ENCODE measurements around the gene DNAJB2.
"Not testable (repeated sequence)": the region's sequence is repeated elsewhere in the genome, so short reads cannot be mapped to it uniquely, and the experiment has no call there.

Gene DNAJB2

DNA sequence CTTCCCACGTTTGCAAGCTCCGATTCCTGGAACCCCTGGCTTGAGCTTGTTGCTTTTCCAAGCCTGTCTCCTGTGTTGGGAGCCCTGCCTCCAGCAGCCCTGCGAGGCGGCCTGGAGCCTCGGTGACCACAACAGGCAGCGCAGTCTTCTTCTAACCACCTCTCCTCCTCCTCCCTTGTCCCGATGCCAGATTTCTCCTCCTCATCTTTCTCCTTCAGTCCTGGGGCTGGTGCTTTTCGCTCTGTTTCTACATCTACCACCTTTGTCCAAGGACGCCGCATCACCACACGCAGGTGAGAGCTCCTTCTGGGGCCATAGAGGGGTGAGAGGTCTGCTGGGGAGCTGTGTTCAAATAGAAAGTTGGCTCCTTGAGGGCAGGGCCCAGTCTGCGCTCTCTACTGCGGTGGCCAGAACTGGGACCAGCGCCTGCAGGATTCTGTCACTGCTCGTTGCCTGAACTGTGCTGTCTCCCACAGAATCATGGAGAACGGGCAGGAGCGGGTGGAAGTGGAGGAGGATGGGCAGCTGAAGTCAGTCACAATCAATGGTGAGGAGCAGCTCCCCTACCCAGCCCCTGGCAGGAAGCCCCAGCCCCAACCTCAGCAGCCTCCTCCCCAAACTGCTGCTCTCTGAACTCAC is 3.9 kb downstream of the DNAJB2 start:
- FAIRE-seq (no peak), DNase-seq (ENCODE audit: extremely low spot score, insufficient read length, low read depth) (no peak)

- no peak for DNase-seq (ENCODE audit: extremely low spot score, insufficient read length, low read depth)
- FAIRE-seq: no peak
These were observed 5.6 kb downstream of the DNAJB2 start for GRCh38 chr2:219284501-219285372.

- DNase-seq (ENCODE audit: extremely low spot score, insufficient read length, low read depth) (no peak), FAIRE-seq (no peak)
These were observed 6.2 kb downstream of the DNAJB2 start for GRCh38 chr2:219285373-219285735.

GRCh38 chr2:219285894-219286425 is 6.8 kb downstream of the DNAJB2 start:
- DNase-seq (ENCODE audit: extremely low spot score, insufficient read length, low read depth) (no peak), FAIRE-seq (no peak)

DNA sequence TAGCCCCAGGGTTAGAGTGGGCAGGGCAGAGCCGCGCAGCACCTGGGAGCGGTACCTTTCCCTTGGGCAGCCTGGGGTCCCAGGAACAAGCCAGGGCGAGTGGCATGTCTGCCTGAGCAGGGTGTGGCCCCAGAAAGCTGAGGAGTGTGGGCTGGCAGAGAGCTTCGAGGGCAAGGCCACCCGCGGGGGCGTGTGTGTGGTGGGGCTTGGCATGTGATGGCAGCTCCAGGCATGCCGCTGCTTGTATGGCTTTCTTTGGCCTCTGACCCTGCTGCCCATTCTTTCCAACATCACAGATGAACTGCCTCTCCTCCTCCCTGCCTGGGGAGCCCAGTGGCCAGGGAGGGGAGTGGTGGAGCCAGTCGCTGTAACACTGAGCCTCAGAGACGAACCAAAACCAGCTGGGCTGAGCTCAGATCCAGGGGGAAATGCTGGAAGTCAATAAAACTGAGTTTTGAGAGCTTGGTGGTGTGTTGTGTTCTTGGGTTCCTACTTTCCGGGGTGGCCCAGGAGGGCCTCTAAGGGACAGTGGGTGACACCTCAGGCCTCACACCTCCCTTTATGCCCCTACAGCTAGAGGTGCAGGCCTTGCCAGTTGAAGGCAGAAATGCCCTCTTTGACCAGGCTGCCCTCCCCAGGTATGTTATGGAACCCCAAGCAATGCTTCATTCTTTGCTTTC is 7.4 kb downstream of the DNAJB2 start:
- FAIRE-seq: no peak

GRCh38 chr2:219287116-219287440 is 7.9 kb downstream of the DNAJB2 start:
- not testable (repeated sequence) for DNase-seq (ENCODE audit: extremely low spot score, insufficient read length, low read depth); FAIRE-seq

More for the DNA sequence above, 7.4 kb downstream of the DNAJB2 start:
- no peak for DNase-seq (ENCODE audit: extremely low spot score, insufficient read length, low read depth)

- no peak for FAIRE-seq
- DNase-seq (ENCODE audit: extremely low spot score, insufficient read length, low read depth): no peak
These were observed 8.6 kb downstream of the DNAJB2 start for GRCh38 chr2:219287580-219288265.

- DNase-seq (ENCODE audit: extremely low spot score, insufficient read length, low read depth) (no peak), FAIRE-seq (no peak)
These were observed 10.0 kb downstream of the DNAJB2 start for GRCh38 chr2:219289195-219289536.

GRCh38 chr2:219289537-219290361 is 10.6 kb downstream of the DNAJB2 start:
- FAIRE-seq (no peak), DNase-seq (ENCODE audit: extremely low spot score, insufficient read length, low read depth) (no peak)

DNA sequence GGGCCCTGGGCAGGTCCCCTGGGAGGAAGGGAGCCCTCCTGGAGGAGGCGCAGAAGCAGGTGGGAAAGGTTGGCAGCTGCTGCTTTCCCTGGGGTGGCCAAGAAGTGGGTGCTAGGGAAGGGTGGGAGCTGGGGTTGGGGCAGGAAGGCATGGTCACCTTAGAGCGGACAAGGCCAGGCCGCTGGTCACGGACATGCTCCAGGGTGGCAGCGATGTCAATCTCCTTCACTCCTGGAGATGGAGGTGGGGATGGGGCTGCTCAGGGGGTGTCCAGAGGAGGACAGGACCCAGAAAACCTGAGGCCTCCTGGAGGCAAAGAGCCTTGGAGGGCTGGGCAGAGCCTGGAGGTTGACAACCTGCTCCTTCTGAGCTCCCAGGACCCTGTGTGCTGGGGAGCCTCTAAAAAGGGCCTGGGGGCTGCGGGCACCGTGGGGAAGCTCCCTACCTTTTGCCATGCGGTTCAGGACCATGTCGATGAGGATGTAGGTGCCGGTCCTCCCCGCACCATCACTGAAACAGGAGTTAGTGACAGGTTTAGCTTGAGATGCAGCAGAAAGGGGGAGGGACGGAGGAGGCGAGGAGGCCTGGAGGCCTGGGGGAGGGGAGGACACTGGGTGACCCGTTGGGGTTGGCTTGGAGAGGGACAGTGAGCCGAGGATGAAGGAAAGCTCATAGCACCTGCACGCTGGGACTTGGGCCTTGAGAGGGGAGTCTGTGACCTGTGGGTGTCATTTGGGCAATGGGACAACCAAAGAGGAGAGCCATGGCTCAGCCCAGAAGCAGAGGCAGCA is 11.4 kb downstream of the DNAJB2 start:
- FAIRE-seq (no peak), DNase-seq (ENCODE audit: extremely low spot score, insufficient read length, low read depth) (no peak)

GRCh38 chr2:219291394-219291793 is 12.2 kb downstream of the DNAJB2 start:
- no peak for FAIRE-seq
- DNase-seq (ENCODE audit: extremely low spot score, insufficient read length, low read depth): no peak

- FAIRE-seq (no peak), DNase-seq (ENCODE audit: extremely low spot score, insufficient read length, low read depth) (no peak)
These were observed 12.8 kb downstream of the DNAJB2 start for GRCh38 chr2:219291910-219292490.

DNA sequence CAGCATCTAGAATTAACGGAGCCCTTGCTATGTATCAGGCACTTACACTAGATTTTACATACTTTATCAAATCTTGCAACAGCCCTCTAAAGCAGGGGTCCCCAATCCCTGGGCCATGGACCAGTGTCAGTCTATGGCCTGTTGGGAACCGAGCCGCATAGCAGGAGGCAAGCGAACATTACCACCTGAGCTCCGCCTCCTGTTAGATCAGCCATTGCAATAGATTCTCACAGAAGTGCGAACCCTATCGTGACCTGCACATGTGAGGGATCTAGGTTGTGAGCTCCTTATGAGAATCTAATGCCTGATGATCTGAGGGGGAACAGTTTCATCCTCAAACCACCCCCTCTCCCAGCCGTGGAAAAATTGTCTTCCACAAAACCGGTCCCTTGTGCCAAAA is 13.4 kb downstream of the DNAJB2 start:
- FAIRE-seq (no peak), DNase-seq (ENCODE audit: extremely low spot score, insufficient read length, low read depth) (no peak)

DNA sequence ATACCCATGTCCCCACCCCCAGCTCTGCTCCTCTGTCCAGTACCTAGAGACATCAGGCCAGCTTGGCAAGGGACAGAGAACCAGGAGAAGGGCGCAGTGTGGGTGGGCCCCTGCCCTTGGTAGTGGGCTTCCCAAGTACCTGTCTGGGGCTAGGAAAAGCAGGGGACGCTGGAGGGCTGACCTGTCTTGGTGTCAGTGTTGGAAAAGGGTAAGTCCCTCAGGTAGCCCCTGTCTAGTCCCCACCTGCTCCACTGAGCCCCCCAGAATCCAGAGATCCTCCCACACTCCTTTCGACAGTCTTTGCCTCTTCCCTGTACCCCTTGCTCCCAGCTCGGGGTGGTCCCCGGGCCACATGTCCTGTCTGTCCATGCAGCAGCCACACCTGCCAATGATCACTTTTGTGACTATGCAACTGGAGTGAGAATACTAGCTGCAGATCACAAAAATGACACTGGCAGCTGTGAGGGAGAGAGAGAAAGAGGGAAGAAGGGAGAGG is 14.6 kb downstream of the DNAJB2 start:
- DNase-seq (ENCODE audit: extremely low spot score, insufficient read length, low read depth) (no peak), FAIRE-seq (no peak)

DNA sequence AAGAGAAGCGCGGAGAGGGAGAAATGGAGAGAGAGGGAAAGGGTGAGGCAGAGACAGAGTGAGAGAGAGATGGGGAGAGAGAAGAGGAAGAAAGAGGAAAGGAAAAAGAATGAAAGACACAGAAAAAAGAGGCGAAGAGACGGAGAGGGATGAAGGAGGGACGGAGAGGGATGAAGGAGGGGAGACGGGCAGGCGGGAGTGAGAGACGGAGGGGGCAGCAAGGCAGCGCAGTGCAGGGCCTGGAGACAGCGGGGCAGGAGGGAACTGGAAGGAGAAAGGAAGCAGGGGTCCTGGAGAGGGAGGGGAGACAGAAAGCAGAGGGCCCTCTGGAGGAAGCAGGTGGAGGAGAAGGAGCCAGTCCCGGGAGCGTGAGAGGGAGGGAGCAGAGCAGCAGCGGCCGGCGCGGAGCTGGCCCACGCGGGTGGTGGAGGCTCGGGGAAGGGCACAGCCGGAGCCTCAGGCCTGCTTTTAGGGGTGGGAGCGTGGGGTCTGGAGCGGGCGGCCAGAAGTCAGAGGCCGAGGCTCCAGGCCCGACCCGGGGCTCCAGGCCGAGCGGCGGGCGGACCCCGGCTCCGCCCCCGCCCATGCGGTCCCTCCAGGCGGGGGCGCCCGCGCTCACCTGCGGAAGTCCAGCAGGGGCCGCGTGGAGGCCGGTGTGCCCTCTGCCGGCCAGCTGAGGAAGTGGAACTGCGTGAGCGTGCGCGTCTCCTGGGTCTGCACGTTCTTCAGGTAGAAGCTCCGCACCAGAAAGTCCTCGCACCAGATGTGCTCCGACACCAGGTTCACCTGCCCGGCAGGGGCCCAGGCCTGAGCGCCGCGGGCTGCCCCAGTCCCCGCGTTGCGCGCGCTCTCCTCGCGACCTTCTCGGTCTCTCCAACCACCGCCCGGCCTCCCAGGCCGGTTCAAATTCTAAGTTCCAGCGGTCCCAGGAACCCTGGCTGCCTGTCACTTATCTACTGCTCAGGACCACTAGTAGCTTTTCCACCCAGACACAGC is 15.5 kb downstream of the DNAJB2 start:
- peak; percentile 90 for FAIRE-seq
- peak; percentile 94 for DNase-seq (ENCODE audit: extremely low spot score, insufficient read length, low read depth)

DNA sequence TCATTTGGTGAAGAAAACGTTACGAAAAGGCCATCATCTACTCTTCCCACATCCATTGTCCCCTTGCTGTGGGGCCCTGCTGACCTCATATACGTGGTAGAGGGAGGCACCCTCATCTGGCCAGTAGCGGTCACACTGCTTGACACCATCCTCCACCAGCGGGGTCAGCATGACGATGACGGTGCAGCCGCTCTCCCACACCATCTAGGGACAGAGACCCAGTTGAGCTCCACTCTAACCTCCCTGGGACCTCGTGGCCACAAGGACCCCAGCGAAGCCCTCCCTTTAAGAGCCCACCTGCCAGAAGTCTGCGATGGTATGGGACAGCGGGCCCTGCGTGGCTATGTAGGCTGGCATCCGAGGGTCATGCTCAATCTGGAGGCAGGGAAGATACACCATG is 17.0 kb downstream of the DNAJB2 start:
- no peak for DNase-seq (ENCODE audit: extremely low spot score, insufficient read length, low read depth)
- no peak for FAIRE-seq

Data from GM18507 (cell line).